GM12878 (cell line): ENCODE results near the gene CDK11A.
"Not testable (repeated sequence)": the region's sequence is repeated elsewhere in the genome, so short reads cannot be mapped to it uniquely, and the experiment has no call there.

ENCODE experiments used
- CTCF ChIP-seq, 3 experiments: IDR thresholded peaks in 2 of 3; conservative IDR thresholded peaks in 1 of 3; 2 replicates each; pipeline ENCODE4 v1.5.1; 2011; ENCODE audit warnings: low read depth in 3 of 3, low read length in 3 of 3, mild to moderate bottlenecking in 3 of 3, control low read depth in 2 of 3, moderate library complexity in 2 of 3, inconsistent platforms in 1 of 3, mixed read lengths in 1 of 3; ENCODE audit not compliant: control insufficient read depth in 2 of 3, insufficient read depth in 1 of 3; ENCODE audit errors: extremely low read depth in 1 of 3
- GABPA ChIP-seq: IDR thresholded peaks from 2 replicates; pipeline ENCODE4 v1.6.1; 2014; ENCODE audit warnings: antibody characterized with exemption, low read depth, mild to moderate bottlenecking, inconsistent platforms
- JUND ChIP-seq: IDR thresholded peaks from 2 replicates; pipeline ENCODE4 v1.6.1; 2012; ENCODE audit warnings: low read depth, mild to moderate bottlenecking, low read length, improper control_type of control experiment, moderate library complexity
- NFYB ChIP-seq: IDR thresholded peaks from 2 replicates; pipeline ENCODE4 v1.6.1; 2011; ENCODE audit warnings: low read depth, mild to moderate bottlenecking, low read length, improper control_type of control experiment, moderate library complexity; ENCODE audit not compliant: insufficient read depth
- POLR2A ChIP-seq: IDR thresholded peaks from 2 replicates; pipeline ENCODE4 v1.6.1; 2011; ENCODE audit warnings: low read depth, mild to moderate bottlenecking, low read length
- REST ChIP-seq: IDR thresholded peaks from 2 replicates; pipeline ENCODE4 v1.6.1; 2012; ENCODE audit warnings: mild to moderate bottlenecking, low read depth, low read length
- YY1 ChIP-seq: IDR thresholded peaks from 2 replicates; pipeline ENCODE4 v1.6.1; 2011; ENCODE audit warnings: low read depth, mild to moderate bottlenecking, low read length

GRCh38 chr1:1674806-1675205 lies 49.4 kb downstream of the CDK11A start:
- TF ChIP-seq CTCF (IDR thresholded peaks at IDR 0.05 in 2 of 3, conservative IDR thresholded peaks at IDR 0.05 in 1 of 3; ENCODE audit: control insufficient read depth in 2 of 3, extremely low read depth in 1 of 3, insufficient read depth in 1 of 3, low read depth in 3 of 3, low read length in 3 of 3); YY1; GABPA; POLR2A; JUND; REST; NFYB: not testable (repeated sequence)
